Mesothelial cell of epicardium (in vitro differentiated cells): Measurements from ENCODE around the gene NLN. TPM values are rescaled to one million over a fixed set of nuclear protein-coding genes. Genes with fewer than 3 reads are reported as not detected.
A peak's percentile ranks its signal among the peaks of the same experiment; 100 is the strongest.

Experiments
- DNase-seq, 2 experiments: peaks; one replicate each; pipeline ENCODE4 v3.0.0; 2021; ENCODE audit warnings: low spot score in 2 of 2; ENCODE audit not compliant: unreplicated experiment in 2 of 2
- H3K27ac Mint-ChIP-seq: 2 replicates; pipeline ENCODE4 v1.8.0; 2021; ENCODE audit warnings: mixed read lengths
- H3K27me3 Mint-ChIP-seq: 2 replicates; pipeline ENCODE4 v1.8.0; 2021; ENCODE audit warnings: low read depth, mixed read lengths
- H3K36me3 Mint-ChIP-seq: 2 replicates; pipeline ENCODE4 v1.8.0; 2021; ENCODE audit warnings: mixed read lengths
- H3K4me1 Mint-ChIP-seq: 2 replicates; pipeline ENCODE4 v1.8.0; 2021; ENCODE audit warnings: mixed read lengths
- H3K4me3 Mint-ChIP-seq: 2 replicates; pipeline ENCODE4 v1.8.0; 2021; ENCODE audit warnings: mild to moderate bottlenecking, moderate library complexity, mixed read lengths
- H3K9me3 Mint-ChIP-seq: 2 replicates; pipeline ENCODE4 v1.8.0; 2021; ENCODE audit warnings: mixed read lengths
- CTCF ChIP-seq: fragments of 200-600 bp; sonication (generic); IDR thresholded peaks from one replicate; pipeline ENCODE4 v1.5.0; 2021; ENCODE audit warnings: antibody characterized with exemption; ENCODE audit not compliant: unreplicated experiment
- total RNA-seq: library from RNA; stranded (reverse); gene quantifications from 3 replicates; pipeline ENCODE4 v1.2.1, GENCODE V29; 2021

NLN gene
- total RNA-seq, 1 donor from 2014 or later, result 42.8 TPM

GRCh38 chr5:65854925-65855324 lies 132.9 kb downstream of the NLN start:
- DNase-seq, result no peak
- peaks cover 8% of the 10 kb centered on the region for H3K9me3 Mint-ChIP-seq
- H3K4me3 Mint-ChIP-seq, result no peak overlapping the region
- no peaks in the 10 kb centered on the region for H3K36me3 Mint-ChIP-seq
- no peak overlapping the region for H3K27ac Mint-ChIP-seq
- H3K4me1 Mint-ChIP-seq, result no peaks in the 10 kb centered on the region
- TF ChIP-seq CTCF, result no peak
- H3K27me3 Mint-ChIP-seq, result peaks cover 21% of the 10 kb centered on the region

GRCh38 chr5:65855766-65856315 lies 133.8 kb downstream of the NLN start:
- Mint-ChIP-seq H3K27ac (no peak overlapping the region), H3K36me3 (no peaks in the 10 kb centered on the region), H3K4me1 (no peaks in the 10 kb centered on the region), H3K9me3 (peaks cover 5% of the 10 kb centered on the region), H3K27me3 (peaks cover 18% of the 10 kb centered on the region), H3K4me3 (no peak overlapping the region)
- DNase-seq, result no peak
- TF ChIP-seq CTCF, result no peak

DNA sequence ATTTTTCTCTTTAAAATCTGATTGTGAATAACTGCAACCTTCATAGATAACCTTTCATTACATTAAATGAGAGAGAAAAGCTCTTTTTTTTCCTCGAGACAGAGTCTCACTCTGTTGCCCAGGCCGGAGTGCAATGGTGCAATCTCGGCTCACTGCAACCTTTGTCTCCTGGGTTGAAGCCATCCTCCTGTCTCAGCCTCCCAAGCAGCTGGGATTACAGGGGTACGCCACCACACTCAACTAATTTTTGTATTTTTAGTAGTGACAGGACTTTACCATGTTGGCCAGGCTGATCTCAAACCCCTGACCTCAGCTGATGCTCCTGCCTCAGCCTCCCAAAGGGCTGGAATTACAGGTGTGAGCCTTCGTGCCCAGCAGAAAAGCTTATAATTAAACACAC lies 134.5 kb downstream of the NLN start:
- peaks cover 2% of the 10 kb centered on the region for H3K9me3 Mint-ChIP-seq
- H3K27me3 Mint-ChIP-seq, result peaks cover 18% of the 10 kb centered on the region
- no peak overlapping the region for H3K4me3 Mint-ChIP-seq
- no peak overlapping the region for H3K27ac Mint-ChIP-seq
- DNase-seq, result no peak
- H3K4me1 Mint-ChIP-seq, result no peaks in the 10 kb centered on the region
- no peaks in the 10 kb centered on the region for H3K36me3 Mint-ChIP-seq
- TF ChIP-seq CTCF, result no peak

- Mint-ChIP-seq H3K36me3 (no peaks in the 10 kb centered on the region), H3K4me1 (peaks cover 12% of the 10 kb centered on the region), H3K9me3 (no peaks in the 10 kb centered on the region), H3K27ac (no peak overlapping the region), H3K4me3 (no peak overlapping the region), H3K27me3 (peaks cover 22% of the 10 kb centered on the region)
- TF ChIP-seq CTCF, result no peak
- no peak for DNase-seq
Observed at GRCh38 chr5:65858316-65858715, 136.3 kb downstream of the NLN start.

DNA sequence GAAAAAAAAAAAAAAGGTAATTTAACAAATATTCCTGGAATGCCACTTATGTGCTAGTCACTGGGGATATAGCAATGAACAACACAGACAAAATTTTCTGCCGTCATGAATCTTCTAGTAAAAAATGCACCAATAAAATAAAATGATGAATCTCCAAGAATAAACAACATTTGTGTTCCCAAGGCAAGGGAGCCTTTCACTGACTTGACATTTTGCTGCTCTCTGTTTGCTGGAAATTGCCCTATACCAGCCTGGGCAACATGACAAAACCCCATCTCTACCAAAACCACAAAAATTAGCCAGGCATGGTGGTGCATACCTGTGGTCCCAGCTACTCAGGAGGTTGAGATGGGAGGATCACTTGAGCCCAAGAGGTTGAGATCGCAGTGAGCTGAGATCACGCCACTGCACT lies 139.8 kb downstream of the NLN start:
- DNase-seq, result no peak
- H3K36me3 Mint-ChIP-seq, result no peaks in the 10 kb centered on the region
- peak overlapping the region; percentile 82 for H3K27ac Mint-ChIP-seq
- no peak overlapping the region for H3K4me3 Mint-ChIP-seq
- peaks cover 12% of the 10 kb centered on the region for H3K4me1 Mint-ChIP-seq
- TF ChIP-seq CTCF, result no peak
- peaks cover 11% of the 10 kb centered on the region for H3K9me3 Mint-ChIP-seq
- peaks cover 28% of the 10 kb centered on the region for H3K27me3 Mint-ChIP-seq

DNA sequence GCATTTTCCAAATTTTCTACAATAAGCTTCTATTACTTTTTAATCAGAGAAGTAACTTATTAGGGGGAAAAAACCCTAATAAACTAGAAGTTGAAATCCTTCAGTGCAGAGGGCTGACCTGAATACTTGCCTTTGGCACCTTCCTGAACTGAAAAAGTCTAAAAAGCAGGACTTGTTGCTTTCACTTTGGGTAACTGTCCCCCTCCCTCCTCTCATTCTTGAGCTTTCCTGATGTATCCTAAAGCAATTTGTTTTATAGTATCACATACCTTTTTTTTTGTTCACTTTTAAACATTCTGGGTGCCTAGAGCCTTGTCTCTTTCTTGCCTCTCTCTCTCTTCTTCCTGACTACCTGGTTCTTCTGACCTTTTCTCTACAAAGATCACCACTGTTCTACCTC lies 140.4 kb downstream of the NLN start:
- Mint-ChIP-seq H3K4me1 (peaks cover 15% of the 10 kb centered on the region), H3K36me3 (no peaks in the 10 kb centered on the region), H3K27me3 (peaks cover 28% of the 10 kb centered on the region), H3K9me3 (peaks cover 11% of the 10 kb centered on the region), H3K27ac (peak overlapping the region; percentile 74), H3K4me3 (no peak overlapping the region)
- no peak for DNase-seq
- no peak for TF ChIP-seq CTCF
